ENCODE measurements around the gene ABHD17B. TPM values are rescaled to one million over a fixed set of nuclear protein-coding genes. Genes with fewer than 3 reads are reported as not detected.

Gene ABHD17B
- total RNA-seq, 2 experiments from 2014 or later, result 15.5 to 16.5 TPM

DNA sequence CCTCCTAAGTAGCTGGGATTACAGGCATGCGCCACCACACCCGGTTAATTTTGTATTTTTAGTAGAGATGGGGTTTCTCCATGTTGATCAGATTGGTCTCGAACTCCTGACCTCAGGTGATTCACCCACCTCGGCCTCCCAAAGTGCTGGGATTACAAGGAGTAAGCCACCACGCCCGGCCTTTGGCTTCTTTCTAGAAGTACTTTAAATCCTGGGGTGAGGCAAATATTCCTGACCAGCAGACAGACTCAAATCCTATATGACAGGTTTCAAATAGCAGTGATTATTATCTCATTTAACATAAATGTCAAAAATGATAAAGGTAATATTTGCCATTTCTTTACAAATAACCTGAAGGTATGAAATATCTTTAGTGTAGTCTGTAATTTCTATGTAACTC is 35.6 kb downstream of the ABHD17B start:
- ATAC-seq, result no peak
- no peak overlapping the region for H3K27ac Mint-ChIP-seq
- ChIA-PET CTCF (interaction anchor here (1.0 to 1.1 kb wide), 2 partner anchors 75 to 150 kb away, joined by 3 to 4 read pairs; no protein-coding TSS in a partner anchor), POLR2A (no interaction called here)
- peaks cover 12% of the 10 kb centered on the region for H3K9me3 Mint-ChIP-seq
- TF ChIP-seq, protein P1, sequence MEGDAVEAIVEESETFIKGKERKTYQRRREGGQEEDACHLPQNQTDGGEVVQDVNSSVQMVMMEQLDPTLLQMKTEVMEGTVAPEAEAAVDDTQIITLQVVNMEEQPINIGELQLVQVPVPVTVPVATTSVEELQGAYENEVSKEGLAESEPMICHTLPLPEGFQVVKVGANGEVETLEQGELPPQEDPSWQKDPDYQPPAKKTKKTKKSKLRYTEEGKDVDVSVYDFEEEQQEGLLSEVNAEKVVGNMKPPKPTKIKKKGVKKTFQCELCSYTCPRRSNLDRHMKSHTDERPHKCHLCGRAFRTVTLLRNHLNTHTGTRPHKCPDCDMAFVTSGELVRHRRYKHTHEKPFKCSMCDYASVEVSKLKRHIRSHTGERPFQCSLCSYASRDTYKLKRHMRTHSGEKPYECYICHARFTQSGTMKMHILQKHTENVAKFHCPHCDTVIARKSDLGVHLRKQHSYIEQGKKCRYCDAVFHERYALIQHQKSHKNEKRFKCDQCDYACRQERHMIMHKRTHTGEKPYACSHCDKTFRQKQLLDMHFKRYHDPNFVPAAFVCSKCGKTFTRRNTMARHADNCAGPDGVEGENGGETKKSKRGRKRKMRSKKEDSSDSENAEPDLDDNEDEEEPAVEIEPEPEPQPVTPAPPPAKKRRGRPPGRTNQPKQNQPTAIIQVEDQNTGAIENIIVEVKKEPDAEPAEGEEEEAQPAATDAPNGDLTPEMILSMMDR (IDR thresholded peaks at IDR 0.05), result no peak
- intact Hi-C loops (cut with micrococcal nuclease), result no loop called here
- no peak for DNase-seq
- no peak overlapping the region for H3K4me3 Mint-ChIP-seq
- peaks cover 22% of the 10 kb centered on the region for H3K36me3 Mint-ChIP-seq (ENCODE audit: low read depth)
- peaks cover 16% of the 10 kb centered on the region for H3K4me1 Mint-ChIP-seq (ENCODE audit: low read depth)
- H3K27me3 Mint-ChIP-seq, result no peaks in the 10 kb centered on the region

DNA sequence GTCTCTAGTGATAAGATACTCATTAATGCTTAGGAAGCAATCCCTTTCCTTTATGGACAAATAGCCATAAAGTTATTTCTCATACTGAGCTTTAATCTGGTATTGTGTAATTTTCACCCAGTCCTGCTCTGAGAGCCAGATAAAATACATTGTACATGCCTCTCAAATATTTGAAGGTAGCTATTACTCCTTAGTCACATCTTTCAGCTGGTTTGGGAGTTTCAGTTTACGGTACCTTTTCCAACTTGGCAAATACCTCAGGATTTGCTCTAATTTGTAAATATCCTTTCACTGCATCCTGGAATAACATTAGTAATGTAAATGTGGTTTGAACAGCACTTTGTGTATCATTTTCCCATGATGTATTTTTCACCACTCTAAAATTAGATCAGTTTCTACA is 47.4 kb downstream of the ABHD17B start:
- ChIA-PET CTCF (no interaction called here), POLR2A (interaction anchor here (0.6 kb wide), 1 partner anchor 32 kb away, joined by 4 read pairs; no protein-coding TSS in a partner anchor)
- peaks cover 16% of the 10 kb centered on the region for H3K9me3 Mint-ChIP-seq
- DNase-seq, result no peak
- H3K4me1 Mint-ChIP-seq (ENCODE audit: low read depth), result peaks cover 10% of the 10 kb centered on the region
- TF ChIP-seq, protein P1 (IDR thresholded peaks at IDR 0.05), result no peak
- ATAC-seq, result no peak
- no peak overlapping the region for H3K4me3 Mint-ChIP-seq
- intact Hi-C loops (cut with micrococcal nuclease), result loop anchor here (5.0 kb wide), 1 partner anchor 49 kb away; the partner anchor contains the start of genes ABHD17B and C9orf85
- no peaks in the 10 kb centered on the region for H3K27me3 Mint-ChIP-seq
- no peak overlapping the region for H3K27ac Mint-ChIP-seq
- peaks cover 44% of the 10 kb centered on the region for H3K36me3 Mint-ChIP-seq (ENCODE audit: low read depth)

DNA sequence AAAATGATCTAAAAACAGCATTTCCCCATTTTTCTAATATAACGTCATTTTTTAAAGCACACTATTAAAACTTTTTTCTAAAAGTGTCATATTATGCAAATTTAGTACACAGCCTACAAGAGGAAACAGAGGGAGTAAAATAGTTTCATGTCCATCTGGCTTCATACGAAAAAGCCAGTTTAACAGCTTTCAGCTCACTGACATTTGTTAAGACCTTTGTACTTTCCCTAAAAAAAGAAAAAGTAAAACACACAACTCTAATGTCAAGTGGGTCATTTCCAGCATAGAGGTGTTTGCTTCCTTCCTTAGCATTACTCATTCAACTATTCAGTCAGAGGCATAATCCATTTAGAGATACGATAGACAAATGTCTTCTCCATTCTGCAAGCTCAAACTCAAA is 49.4 kb downstream of the ABHD17B start:
- no peak for ATAC-seq
- intact Hi-C loops (cut with micrococcal nuclease), result loop anchor here (5.0 kb wide), 1 partner anchor 51 kb away; the partner anchor contains the start of genes ABHD17B and C9orf85
- H3K27ac Mint-ChIP-seq, result no peak overlapping the region
- TF ChIP-seq, protein P1 (IDR thresholded peaks at IDR 0.05), result no peak
- H3K36me3 Mint-ChIP-seq (ENCODE audit: low read depth), result peaks cover 38% of the 10 kb centered on the region
- CTCF ChIA-PET, result interaction anchor here (1.0 kb wide), 1 partner anchor 45 kb away, joined by 4 read pairs; no protein-coding TSS in a partner anchor
- peaks cover 18% of the 10 kb centered on the region for H3K9me3 Mint-ChIP-seq
- POLR2A ChIA-PET, result interaction anchor here (1.1 kb wide), 1 partner anchor 16 kb away, joined by 3 read pairs; no protein-coding TSS in a partner anchor
- H3K4me1 Mint-ChIP-seq (ENCODE audit: low read depth), result peaks cover 17% of the 10 kb centered on the region
- no peaks in the 10 kb centered on the region for H3K27me3 Mint-ChIP-seq
- no peak for DNase-seq
- H3K4me3 Mint-ChIP-seq, result no peak overlapping the region

DNA sequence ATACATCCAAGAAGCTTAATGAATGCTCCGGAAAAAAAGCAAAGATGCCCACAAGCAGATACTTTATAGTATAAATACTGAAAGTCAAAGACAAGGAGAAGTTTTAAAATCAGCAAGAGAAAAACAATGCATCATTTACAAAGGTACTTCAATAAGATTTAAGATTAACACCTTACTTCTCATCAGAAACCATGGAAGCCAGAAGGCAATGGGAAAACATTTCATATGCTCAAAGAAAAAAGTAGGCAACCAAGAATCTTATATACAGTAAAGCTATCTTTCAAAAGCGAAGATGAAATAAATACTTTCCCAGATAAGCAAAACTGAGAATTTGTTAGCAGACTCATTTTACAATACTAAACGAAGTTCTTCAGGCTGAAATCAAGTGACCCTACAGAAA is 51.1 kb downstream of the ABHD17B start:
- Mint-ChIP-seq H3K4me1 (ENCODE audit: low read depth) (peaks cover 17% of the 10 kb centered on the region), H3K4me3 (no peak overlapping the region), H3K36me3 (ENCODE audit: low read depth) (peaks cover 35% of the 10 kb centered on the region), H3K27ac (no peak overlapping the region), H3K27me3 (no peaks in the 10 kb centered on the region), H3K9me3 (peaks cover 18% of the 10 kb centered on the region)
- DNase-seq (no peak), ATAC-seq (no peak)
- POLR2A ChIA-PET, result interaction anchor here (1.7 kb wide), 1 partner anchor 52 kb away, joined by 4 read pairs; the partner anchor contains the start of gene C9orf85
- intact Hi-C loops (cut with micrococcal nuclease), result loop anchor here (5.0 kb wide), 1 partner anchor 52 kb away; the partner anchor contains the start of genes ABHD17B and C9orf85
- TF ChIP-seq, protein P1 (IDR thresholded peaks at IDR 0.05), result no peak
- CTCF ChIA-PET, result interaction anchor here (1.3 to 1.5 kb wide), 2 partner anchors 40 to 53 kb away, joined by 4 to 6 read pairs; no protein-coding TSS in a partner anchor

DNA sequence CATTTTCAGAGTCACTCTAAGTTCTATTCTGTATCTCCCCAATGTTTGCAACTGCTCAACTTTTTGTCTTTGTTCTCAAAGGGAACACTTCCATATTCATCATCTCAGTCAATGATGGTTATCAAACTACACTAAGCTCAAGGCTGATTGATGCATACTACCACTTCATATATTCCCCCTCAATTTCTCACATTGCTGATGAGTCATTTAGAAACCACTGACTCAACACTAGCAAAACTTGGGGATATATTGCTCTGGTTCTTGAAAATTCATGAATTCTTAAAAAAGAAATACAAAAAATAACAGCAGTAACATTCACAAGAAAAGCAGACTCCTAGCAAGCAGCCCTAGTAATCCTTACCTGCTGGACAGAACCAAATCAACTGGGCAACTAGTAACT is 52.2 kb downstream of the ABHD17B start:
- POLR2A ChIA-PET, result no interaction called here
- Mint-ChIP-seq H3K27ac (peak overlapping the region; percentile 34), H3K27me3 (no peaks in the 10 kb centered on the region), H3K9me3 (peaks cover 18% of the 10 kb centered on the region), H3K36me3 (ENCODE audit: low read depth) (peaks cover 28% of the 10 kb centered on the region), H3K4me1 (ENCODE audit: low read depth) (peaks cover 16% of the 10 kb centered on the region), H3K4me3 (no peak overlapping the region)
- ATAC-seq (peak; percentile 95), DNase-seq (no peak)
- TF ChIP-seq, protein P1 (IDR thresholded peaks at IDR 0.05), result no peak
- intact Hi-C loops (cut with micrococcal nuclease), result no loop called here
- CTCF ChIA-PET, result interaction anchor here (1.2 to 1.5 kb wide), 3 partner anchors 39 to 62 kb away, joined by 3 to 6 read pairs (median 4); no protein-coding TSS in a partner anchor

Measured in activated CD8-positive, alpha-beta T cell treated with anti-CD3 and anti-CD28 coated beads for 36 hours (primary cell).